H9 (cell line): Measurements from ENCODE around the gene PRKCZ. TPM values are rescaled to one million over a fixed set of nuclear protein-coding genes. Genes with fewer than 3 reads are reported as not detected.

Experiments
- DNase-seq: peaks from one replicate; pipeline ENCODE4 v3.0.0-alpha.2; 2017
- H2AFZ ChIP-seq: one replicate; pipeline ENCODE4 v1.6.1; 2013; ENCODE audit warnings: mild to moderate bottlenecking, low read length, control low read depth, moderate library complexity
- H2AK5ac ChIP-seq: 2 replicates; pipeline ENCODE4 v1.6.1; 2013; ENCODE audit warnings: low read length, control low read depth, mixed read lengths; ENCODE audit not compliant: insufficient read length
- H2BK120ac ChIP-seq: one replicate; pipeline ENCODE4 v1.6.1; 2013; ENCODE audit warnings: low read depth, mild to moderate bottlenecking, low read length, control low read depth, inconsistent platforms; ENCODE audit not compliant: poor library complexity, severe bottlenecking
- H2BK12ac ChIP-seq: 2 replicates; pipeline ENCODE4 v1.6.1; 2013; ENCODE audit warnings: low read length, control low read depth, mixed read lengths, low read depth; ENCODE audit not compliant: insufficient read length
- H2BK15ac ChIP-seq: 2 replicates; pipeline ENCODE4 v1.6.1; 2013; ENCODE audit warnings: low read depth, low read length, control low read depth
- H2BK20ac ChIP-seq: one replicate; pipeline ENCODE4 v1.6.1; 2013; ENCODE audit warnings: low read depth, mild to moderate bottlenecking, low read length, control low read depth, inconsistent platforms; ENCODE audit not compliant: poor library complexity, severe bottlenecking
- H2BK5ac ChIP-seq: 2 replicates; pipeline ENCODE4 v1.6.1; 2013; ENCODE audit warnings: low read length, control low read depth, mixed read lengths; ENCODE audit not compliant: insufficient read length
- H3K14ac ChIP-seq: 2 replicates; pipeline ENCODE4 v1.6.1; 2013; ENCODE audit warnings: low read length, control low read depth; ENCODE audit not compliant: insufficient read depth
- H3K18ac ChIP-seq: 2 replicates; pipeline ENCODE4 v1.6.1; 2013; ENCODE audit warnings: low read depth, mild to moderate bottlenecking, mixed read lengths, low read length, control low read depth; ENCODE audit not compliant: insufficient read length
- H3K23ac ChIP-seq: 2 replicates; pipeline ENCODE4 v1.6.1; 2013; ENCODE audit warnings: low read length, control low read depth, mixed read lengths, low read depth; ENCODE audit not compliant: insufficient read length
- H3K23me2 ChIP-seq: 2 replicates; pipeline ENCODE4 v1.6.1; 2013; ENCODE audit warnings: low read depth, mild to moderate bottlenecking, mixed read lengths, low read length, control low read depth; ENCODE audit not compliant: insufficient read length, poor library complexity, severe bottlenecking
- H3K27ac ChIP-seq: 2 replicates; pipeline ENCODE4 v1.5.1; 2013; ENCODE audit warnings: low read length, control low read depth, mixed read lengths, low read depth; ENCODE audit not compliant: insufficient read length
- H3K27me3 ChIP-seq: 2 replicates; pipeline ENCODE4 v1.6.1; 2013; ENCODE audit warnings: low read length, control low read depth, inconsistent platforms; ENCODE audit not compliant: insufficient read depth
- H3K4ac ChIP-seq: 2 replicates; pipeline ENCODE4 v1.6.1; 2013; ENCODE audit warnings: low read depth, mild to moderate bottlenecking, control low read depth, inconsistent platforms, low read length, moderate library complexity
- H3K4me1 ChIP-seq: 2 replicates; pipeline ENCODE4 v1.6.1; 2013; ENCODE audit warnings: low read length, control low read depth, inconsistent platforms; ENCODE audit not compliant: insufficient read depth
- H3K4me2 ChIP-seq: 2 replicates; pipeline ENCODE4 v1.6.1; 2013; ENCODE audit warnings: low read length, control low read depth, mixed read lengths; ENCODE audit not compliant: insufficient read length, insufficient read depth
- H3K56ac ChIP-seq: 2 replicates; pipeline ENCODE4 v1.6.1; 2013; ENCODE audit warnings: low read depth, mild to moderate bottlenecking, mixed read lengths, low read length, control low read depth; ENCODE audit not compliant: insufficient read length
- H3K79me1 ChIP-seq: 2 replicates; pipeline ENCODE4 v1.6.1; 2013; ENCODE audit warnings: low read depth, mild to moderate bottlenecking, moderate library complexity, low read length, control low read depth, inconsistent platforms; ENCODE audit not compliant: insufficient read depth, poor library complexity, severe bottlenecking
- H3K79me2 ChIP-seq: 2 replicates; pipeline ENCODE4 v1.6.1; 2013; ENCODE audit warnings: low read length, control low read depth, inconsistent platforms; ENCODE audit not compliant: insufficient read depth
- H3K9ac ChIP-seq: 2 replicates; pipeline ENCODE4 v1.6.1; 2013; ENCODE audit warnings: low read length, control low read depth, mixed read lengths; ENCODE audit not compliant: insufficient read length; ENCODE audit errors: extremely low read depth
- H3K9me3 ChIP-seq: one replicate; pipeline ENCODE4 v1.6.1; 2013; ENCODE audit warnings: low read depth, low read length, inconsistent platforms; ENCODE audit not compliant: control insufficient read depth
- H3T11ph ChIP-seq: one replicate; pipeline ENCODE4 v1.6.1; 2013; ENCODE audit warnings: mild to moderate bottlenecking, low read length, control low read depth, inconsistent platforms
- H4K20me1 ChIP-seq: one replicate; pipeline ENCODE4 v1.6.1; 2013; ENCODE audit not compliant: control insufficient read depth, insufficient read length, insufficient read depth
- H4K5ac ChIP-seq: 2 replicates; pipeline ENCODE4 v1.6.1; 2013; ENCODE audit warnings: low read depth, mild to moderate bottlenecking, mixed read lengths, low read length, control low read depth; ENCODE audit not compliant: insufficient read length
- H4K8ac ChIP-seq: replicated peaks from 2 replicates; pipeline ENCODE4 v1.6.1; 2013; ENCODE audit warnings: low read length, control low read depth, mixed read lengths, low read depth; ENCODE audit not compliant: insufficient read length
- H4K91ac ChIP-seq: 2 replicates; pipeline ENCODE4 v1.6.1; 2013; ENCODE audit warnings: low read depth, mild to moderate bottlenecking, moderate library complexity, mixed read lengths, low read length, control low read depth; ENCODE audit not compliant: insufficient read length
- H3K27ac Mint-ChIP-seq, 3 experiments: 2 replicates in 2 of 3; 3 replicates in 1 of 3; pipeline ENCODE4 v1.8.0; 2020 to 2021; ENCODE audit warnings: mixed read lengths in 3 of 3, mild to moderate bottlenecking in 1 of 3, moderate library complexity in 1 of 3
- H3K27me3 Mint-ChIP-seq: 2 replicates; pipeline ENCODE4 v1.8.0; 2021; ENCODE audit warnings: low read depth, mild to moderate bottlenecking, moderate library complexity, mixed read lengths
- H3K36me3 Mint-ChIP-seq, 3 experiments: 2 replicates in 2 of 3; 3 replicates in 1 of 3; pipeline ENCODE4 v1.8.0; 2020 to 2021; ENCODE audit warnings: low read depth in 3 of 3, mixed read lengths in 3 of 3; ENCODE audit not compliant: insufficient read depth in 1 of 3
- H3K4me1 Mint-ChIP-seq, 2 experiments: 2 replicates each; pipeline ENCODE4 v1.8.0; 2020; ENCODE audit warnings: mixed read lengths in 2 of 2
- H3K4me3 Mint-ChIP-seq, 2 experiments: 2 replicates in 1 of 2; 3 replicates in 1 of 2; pipeline ENCODE4 v1.8.0; 2020 to 2021; ENCODE audit warnings: mild to moderate bottlenecking in 2 of 2, mixed read lengths in 2 of 2, moderate library complexity in 1 of 2
- H3K9me3 Mint-ChIP-seq, 2 experiments: 2 replicates in 1 of 2; 3 replicates in 1 of 2; pipeline ENCODE4 v1.8.0; 2020; ENCODE audit warnings: mild to moderate bottlenecking in 2 of 2, mixed read lengths in 2 of 2, moderate library complexity in 1 of 2
- CTCF ChIP-seq: fragments of 200-600 bp; sonication (generic); conservative IDR thresholded peaks from 3 replicates; pipeline ENCODE4 v1.8.0; 2021; ENCODE audit warnings: antibody characterized with exemption, mild to moderate bottlenecking
- WGBS: extraction: QIAGEN DNeasy Blood & Tissue Kit; methylation state at CpG from one replicate; pipeline ENCODE4 v1.1.7; 2013; ENCODE audit warnings: missing lambda C conversion rate, low lambda C conversion rate, mixed read lengths; ENCODE audit not compliant: insufficient read length; ENCODE audit errors: extremely low coverage; 5-methylcytosine and 5-hydroxymethylcytosine counted together
- total RNA-seq: library from RNA; stranded (reverse); gene quantifications from 2 replicates; pipeline ENCODE4 v1.2.1, GENCODE V29; 2021

The PRKCZ gene
- total RNA-seq, 1 experiment from 2014 or later, result 48.4 TPM

GRCh38 chr1:2135941-2136340, 85.7 kb downstream of the PRKCZ start:
- Histone ChIP-seq H3K14ac (no peak overlapping the region), H3K4ac (no peak overlapping the region), H2AK5ac (no peak overlapping the region), H3K27me3 (no peaks in the 10 kb centered on the region; the same call in 1 of the 2 replicates), H4K91ac (no peak overlapping the region), H3K79me2 (no peaks in the 10 kb centered on the region), H2BK5ac (no peak overlapping the region), H3T11ph (no peak overlapping the region), H3K9me3 (no peaks in the 10 kb centered on the region), H3K23ac (no peak overlapping the region), H2BK15ac (no peak overlapping the region), H3K18ac (no peak overlapping the region), H3K56ac (no peak overlapping the region), H2AFZ (no peak overlapping the region), H3K23me2 (peaks cover 3% of the 10 kb centered on the region), H3K4me1 (peaks cover 4% of the 10 kb centered on the region; the same call in 1 of the 2 replicates), H2BK20ac (no peak overlapping the region), H3K9ac (no peak overlapping the region), H2BK120ac (no peak overlapping the region), H4K20me1 (peaks cover 2% of the 10 kb centered on the region), H3K4me2 (no peak overlapping the region), H2BK12ac (no peak overlapping the region), H3K79me1 (no peaks in the 10 kb centered on the region), H4K5ac (no peak overlapping the region), H3K27ac (no peak overlapping the region), H4K8ac (no peak overlapping the region)
- Mint-ChIP-seq H3K9me3 (no peaks in the 10 kb centered on the region), H3K27me3 (no peaks in the 10 kb centered on the region), H3K36me3 (peaks cover 1 to 21% (median 4%) of the 10 kb centered on the region in 3 experiments; a peak in 5 of 7 replicates), H3K4me1 (peaks cover 16 to 22% of the 10 kb centered on the region in 2 experiments), H3K4me3 (no peak overlapping the region), H3K27ac (peak overlapping the region in 1 of 3 experiments; percentile 47; a peak in 3 of 7 replicates)
- TF ChIP-seq CTCF, result no peak
- DNase-seq, result no peak
- no CpG with 5 or more reads among the region's 10 CpGs for WGBS
